Glutamatergic neuron (in vitro differentiated cells): ENCODE measurements around the gene NT5C1A. TPM values are rescaled to one million over a fixed set of nuclear protein-coding genes. Genes with fewer than 3 reads are reported as not detected.

Experiments
- DNase-seq: peaks from one replicate; pipeline ENCODE4 v3.0.0; 2022
- H3K27ac Mint-ChIP-seq: one replicate; pipeline ENCODE4 v1.8.0; 2020; ENCODE audit warnings: mild to moderate bottlenecking, mixed read lengths, inconsistent platforms; ENCODE audit not compliant: unreplicated experiment
- H3K27me3 Mint-ChIP-seq: one replicate; pipeline ENCODE4 v1.8.0; 2020; ENCODE audit warnings: mild to moderate bottlenecking, moderate library complexity, mixed read lengths, inconsistent platforms; ENCODE audit not compliant: unreplicated experiment
- H3K36me3 Mint-ChIP-seq: one replicate; pipeline ENCODE4 v1.8.0; 2020; ENCODE audit warnings: mild to moderate bottlenecking, mixed read lengths, inconsistent platforms; ENCODE audit not compliant: unreplicated experiment
- H3K4me1 Mint-ChIP-seq: one replicate; pipeline ENCODE4 v1.8.0; 2020; ENCODE audit warnings: mild to moderate bottlenecking, low read depth, mixed read lengths, inconsistent platforms; ENCODE audit not compliant: unreplicated experiment
- H3K4me3 Mint-ChIP-seq: one replicate; pipeline ENCODE4 v1.8.0; 2020; ENCODE audit warnings: mild to moderate bottlenecking, mixed read lengths, inconsistent platforms; ENCODE audit not compliant: unreplicated experiment
- H3K9me3 Mint-ChIP-seq: one replicate; pipeline ENCODE4 v1.8.0; 2020; ENCODE audit warnings: mild to moderate bottlenecking, moderate library complexity, mixed read lengths, inconsistent platforms; ENCODE audit not compliant: unreplicated experiment
- total RNA-seq: library from RNA; stranded (reverse); fragmentation: NEBNext Ultra II Directional; extraction: Animal tissue kit (Norgen Biotek cat#: 25700); gene quantifications from one replicate; pipeline ENCODE4 v1.2.1, GENCODE V29; 2021; ENCODE audit not compliant: unreplicated experiment
- TF ChIP-seq, protein P1 (sequence below): fragments of 200-600 bp; sonication (generic); IDR thresholded peaks from one replicate; pipeline ENCODE4 v1.5.0; 2021; ENCODE audit not compliant: partially characterized antibody, unreplicated experiment

Gene NT5C1A
- total RNA-seq, 1 donor from 2014 or later, result not detected

DNA sequence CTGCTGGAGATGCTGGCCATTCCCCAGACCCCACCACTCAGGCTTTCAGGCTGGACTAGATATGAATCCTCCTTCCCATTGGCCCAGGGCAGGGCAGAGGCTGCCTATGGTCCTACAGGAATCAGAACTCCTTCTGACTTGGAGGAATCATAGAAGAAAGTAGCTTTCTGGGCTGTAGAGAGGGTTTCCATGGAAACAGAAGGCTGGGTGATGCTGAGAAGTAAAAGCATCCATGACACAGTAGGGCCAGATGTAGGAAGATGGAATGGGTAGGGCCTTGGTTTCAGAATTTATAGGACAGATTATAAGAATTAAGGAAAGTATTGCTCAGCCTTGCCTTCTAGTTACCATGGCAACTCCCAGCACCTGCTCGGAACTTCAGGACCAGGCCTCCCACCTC, 9.0 kb downstream of the NT5C1A start:
- H3K36me3 Mint-ChIP-seq, result no peaks in the 10 kb centered on the region
- H3K27ac Mint-ChIP-seq, result no peak overlapping the region
- H3K4me1 Mint-ChIP-seq, result no peaks in the 10 kb centered on the region
- H3K27me3 Mint-ChIP-seq, result peaks cover 17% of the 10 kb centered on the region
- TF ChIP-seq, protein P1, sequence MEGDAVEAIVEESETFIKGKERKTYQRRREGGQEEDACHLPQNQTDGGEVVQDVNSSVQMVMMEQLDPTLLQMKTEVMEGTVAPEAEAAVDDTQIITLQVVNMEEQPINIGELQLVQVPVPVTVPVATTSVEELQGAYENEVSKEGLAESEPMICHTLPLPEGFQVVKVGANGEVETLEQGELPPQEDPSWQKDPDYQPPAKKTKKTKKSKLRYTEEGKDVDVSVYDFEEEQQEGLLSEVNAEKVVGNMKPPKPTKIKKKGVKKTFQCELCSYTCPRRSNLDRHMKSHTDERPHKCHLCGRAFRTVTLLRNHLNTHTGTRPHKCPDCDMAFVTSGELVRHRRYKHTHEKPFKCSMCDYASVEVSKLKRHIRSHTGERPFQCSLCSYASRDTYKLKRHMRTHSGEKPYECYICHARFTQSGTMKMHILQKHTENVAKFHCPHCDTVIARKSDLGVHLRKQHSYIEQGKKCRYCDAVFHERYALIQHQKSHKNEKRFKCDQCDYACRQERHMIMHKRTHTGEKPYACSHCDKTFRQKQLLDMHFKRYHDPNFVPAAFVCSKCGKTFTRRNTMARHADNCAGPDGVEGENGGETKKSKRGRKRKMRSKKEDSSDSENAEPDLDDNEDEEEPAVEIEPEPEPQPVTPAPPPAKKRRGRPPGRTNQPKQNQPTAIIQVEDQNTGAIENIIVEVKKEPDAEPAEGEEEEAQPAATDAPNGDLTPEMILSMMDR, result no peak
- peaks cover 3% of the 10 kb centered on the region for H3K9me3 Mint-ChIP-seq
- no peak overlapping the region for H3K4me3 Mint-ChIP-seq
- no peak for DNase-seq

DNA sequence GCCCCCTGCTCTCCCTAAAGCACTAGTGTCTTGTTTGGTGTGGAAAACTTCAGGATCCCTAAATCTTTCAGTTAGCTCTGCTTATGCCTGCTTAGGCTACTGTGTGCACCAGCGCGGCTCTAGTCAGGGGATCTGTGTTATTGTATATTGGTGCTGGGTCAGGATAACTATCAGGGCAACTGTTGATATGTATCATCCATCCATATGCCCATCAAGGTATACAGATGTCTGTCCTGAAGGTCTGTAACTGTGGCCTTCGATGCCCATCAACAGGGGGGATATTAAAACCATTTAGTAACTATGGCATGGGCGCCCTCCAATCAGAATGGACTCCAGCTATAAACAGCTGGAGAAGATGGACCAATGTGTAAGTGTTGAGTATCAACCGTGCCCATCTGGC, 12.4 kb downstream of the NT5C1A start:
- Mint-ChIP-seq H3K27me3 (peaks cover 9% of the 10 kb centered on the region), H3K36me3 (no peaks in the 10 kb centered on the region), H3K4me1 (peaks cover 14% of the 10 kb centered on the region), H3K4me3 (no peak overlapping the region), H3K27ac (no peak overlapping the region), H3K9me3 (peaks cover 8% of the 10 kb centered on the region)
- DNase-seq, result no peak
- TF ChIP-seq, protein P1, result no peak

DNA sequence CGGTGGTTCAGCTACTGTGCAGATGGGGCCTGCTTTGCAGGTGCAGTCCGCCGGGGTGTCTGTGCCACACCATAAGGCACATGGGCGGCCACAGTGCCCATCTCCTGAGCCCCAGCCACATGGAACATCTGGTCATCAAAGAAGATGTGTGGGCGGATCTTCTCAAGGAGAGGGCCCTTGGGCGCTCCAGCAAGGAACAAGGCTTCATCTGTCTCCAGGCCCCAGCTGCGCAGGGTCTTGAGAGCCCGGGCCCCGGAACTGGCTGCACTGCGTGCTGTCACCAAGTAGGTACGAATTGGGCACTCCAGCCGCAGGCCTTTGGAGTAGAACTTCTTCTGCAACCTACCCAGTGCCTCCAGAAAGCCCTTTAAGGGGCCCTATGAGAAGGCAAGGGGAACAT, 12.8 kb downstream of the NT5C1A start:
- no peak overlapping the region for H3K4me3 Mint-ChIP-seq
- no peaks in the 10 kb centered on the region for H3K36me3 Mint-ChIP-seq
- no peak for DNase-seq
- peaks cover 9% of the 10 kb centered on the region for H3K27me3 Mint-ChIP-seq
- TF ChIP-seq, protein P1, result no peak
- H3K27ac Mint-ChIP-seq, result no peak overlapping the region
- H3K4me1 Mint-ChIP-seq, result peaks cover 16% of the 10 kb centered on the region
- peaks cover 8% of the 10 kb centered on the region for H3K9me3 Mint-ChIP-seq

DNA sequence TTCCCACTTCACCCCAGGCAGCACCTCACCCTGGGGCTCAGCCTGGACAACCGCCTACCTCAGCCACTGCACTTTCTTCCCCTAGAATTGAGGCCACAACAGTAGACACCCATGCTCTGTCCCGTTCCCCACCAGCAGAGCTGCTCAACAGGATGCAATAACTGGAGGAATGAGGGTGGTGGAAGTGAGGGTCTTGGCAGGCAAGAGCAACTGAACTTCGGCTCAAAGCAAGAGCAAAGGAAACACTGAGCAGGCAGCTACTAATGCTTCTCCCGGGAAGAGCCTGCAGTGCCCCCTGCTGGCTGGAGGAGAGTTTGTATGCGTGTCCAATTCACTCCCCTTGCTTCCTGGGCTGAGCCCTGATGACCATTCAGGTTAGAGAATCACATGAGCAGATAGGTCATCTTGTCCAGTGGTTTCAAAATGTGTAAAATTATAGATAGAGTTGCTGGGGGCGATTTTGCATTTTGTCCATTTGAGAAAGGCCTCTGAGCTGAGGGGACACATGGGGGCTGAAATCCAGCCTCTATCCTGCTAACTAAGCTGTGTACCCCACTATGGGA, 13.9 kb downstream of the NT5C1A start:
- Mint-ChIP-seq H3K4me3 (no peak overlapping the region), H3K27me3 (peaks cover 9% of the 10 kb centered on the region)
- DNase-seq, result peak; percentile 79

DNA sequence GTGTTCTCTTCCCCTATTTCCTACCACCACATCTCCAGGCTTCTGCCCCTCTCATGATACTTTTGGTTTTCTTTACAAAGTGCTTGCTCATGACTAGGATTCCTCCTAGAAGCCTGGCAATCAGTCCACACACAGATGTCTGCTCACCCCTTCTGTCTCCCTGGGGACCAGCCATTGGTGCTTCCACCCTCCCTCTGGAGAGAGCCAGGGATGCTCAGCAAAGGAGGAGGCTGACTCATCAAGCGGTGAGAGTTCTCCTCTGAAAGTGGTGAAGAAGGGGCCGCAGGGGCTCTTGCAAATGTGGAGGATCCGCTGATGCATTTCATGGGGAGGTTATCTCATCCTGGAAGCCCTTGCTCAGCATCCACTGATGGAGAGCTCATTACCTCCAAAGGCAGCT, 14.5 kb downstream of the NT5C1A start:
- Mint-ChIP-seq H3K27me3 (peaks cover 9% of the 10 kb centered on the region), H3K9me3 (peaks cover 8% of the 10 kb centered on the region), H3K36me3 (no peaks in the 10 kb centered on the region), H3K4me1 (peaks cover 22% of the 10 kb centered on the region), H3K4me3 (peak overlapping the region; percentile 39), H3K27ac (peak overlapping the region; percentile 46)
- no peak for DNase-seq
- TF ChIP-seq, protein P1, result no peak

More for the DNA sequence above, 13.9 kb downstream of the NT5C1A start:
- TF ChIP-seq, protein P1, result peak; percentile 87
- Mint-ChIP-seq H3K9me3 (peaks cover 8% of the 10 kb centered on the region), H3K36me3 (no peaks in the 10 kb centered on the region), H3K4me1 (peaks cover 20% of the 10 kb centered on the region), H3K27ac (no peak overlapping the region)
